Neutrophil (primary cell): ENCODE measurements around the gene RNASE11.
"Not testable (repeated sequence)": the region's sequence is repeated elsewhere in the genome, so short reads cannot be mapped to it uniquely, and the experiment has no call there.

Source experiments
- H3K27ac ChIP-seq: fragments of 200-600 bp; sonication (generic); 2 replicates; pipeline ENCODE4 v1.5.1; 2016; ENCODE audit warnings: mild to moderate bottlenecking, moderate library complexity
- H3K27me3 ChIP-seq: fragments of 200-600 bp; sonication (generic); 2 replicates; pipeline ENCODE4 v1.6.0; 2016; ENCODE audit warnings: mild to moderate bottlenecking
- H3K36me3 ChIP-seq: fragments of 200-600 bp; sonication (generic); 2 replicates; pipeline ENCODE4 v1.5.1; 2017
- H3K4me1 ChIP-seq, 2 experiments: fragments of 200-600 bp in 1 of 2; sonication (generic) in 1 of 2; 1 replicate in 1 of 2; 2 replicates in 1 of 2; pipeline versions ENCODE4 v1.5.1 to v1.6.1; 2013 to 2016; ENCODE audit warnings: low read depth in 1 of 2, low read length in 1 of 2, mild to moderate bottlenecking in 1 of 2, moderate library complexity in 1 of 2; ENCODE audit not compliant: control insufficient read depth in 1 of 2, insufficient read depth in 1 of 2
- H3K4me3 ChIP-seq, 2 experiments: fragments of 200-600 bp in 1 of 2; sonication (generic) in 1 of 2; 1 replicate in 1 of 2; 2 replicates in 1 of 2; pipeline ENCODE4 v1.5.1; 2013 to 2016; ENCODE audit warnings: low read depth in 1 of 2, low read length in 1 of 2, mild to moderate bottlenecking in 1 of 2, moderate library complexity in 1 of 2
- H3K9me3 ChIP-seq: fragments of 200-600 bp; sonication (generic); 2 replicates; pipeline ENCODE4 v1.5.1; 2016
- TF ChIP-seq, protein P1 (sequence below): fragments of 200-600 bp; sonication (generic); IDR thresholded peaks from 2 replicates; pipeline ENCODE4 v1.5.1; 2016; ENCODE audit warnings: antibody characterized with exemption

The RNASE11 gene

DNA sequence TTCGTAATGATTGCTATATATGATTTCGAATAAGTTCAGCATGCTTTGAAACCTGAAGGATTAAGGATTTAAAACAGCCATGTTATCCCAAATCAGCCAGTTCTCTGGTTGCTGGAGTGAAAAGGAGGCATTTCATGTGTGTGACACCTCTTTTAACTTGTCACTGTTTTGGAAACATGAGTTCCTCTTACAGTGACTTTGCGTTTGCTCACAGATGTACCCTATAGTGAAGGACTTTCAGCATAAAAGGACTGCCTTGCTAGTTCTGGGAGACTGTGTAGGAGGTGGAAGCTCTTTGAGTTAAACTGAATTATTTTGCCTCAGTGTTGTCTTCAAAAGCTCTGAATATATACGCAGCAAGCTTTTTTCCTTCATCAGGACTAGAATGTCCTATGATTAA is 7.6 kb downstream of the RNASE11 start:
- TF ChIP-seq, protein P1, sequence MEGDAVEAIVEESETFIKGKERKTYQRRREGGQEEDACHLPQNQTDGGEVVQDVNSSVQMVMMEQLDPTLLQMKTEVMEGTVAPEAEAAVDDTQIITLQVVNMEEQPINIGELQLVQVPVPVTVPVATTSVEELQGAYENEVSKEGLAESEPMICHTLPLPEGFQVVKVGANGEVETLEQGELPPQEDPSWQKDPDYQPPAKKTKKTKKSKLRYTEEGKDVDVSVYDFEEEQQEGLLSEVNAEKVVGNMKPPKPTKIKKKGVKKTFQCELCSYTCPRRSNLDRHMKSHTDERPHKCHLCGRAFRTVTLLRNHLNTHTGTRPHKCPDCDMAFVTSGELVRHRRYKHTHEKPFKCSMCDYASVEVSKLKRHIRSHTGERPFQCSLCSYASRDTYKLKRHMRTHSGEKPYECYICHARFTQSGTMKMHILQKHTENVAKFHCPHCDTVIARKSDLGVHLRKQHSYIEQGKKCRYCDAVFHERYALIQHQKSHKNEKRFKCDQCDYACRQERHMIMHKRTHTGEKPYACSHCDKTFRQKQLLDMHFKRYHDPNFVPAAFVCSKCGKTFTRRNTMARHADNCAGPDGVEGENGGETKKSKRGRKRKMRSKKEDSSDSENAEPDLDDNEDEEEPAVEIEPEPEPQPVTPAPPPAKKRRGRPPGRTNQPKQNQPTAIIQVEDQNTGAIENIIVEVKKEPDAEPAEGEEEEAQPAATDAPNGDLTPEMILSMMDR: no peak
- H3K36me3 ChIP-seq: no peaks in the 10 kb centered on the region
- no peak overlapping the region for H3K4me3 ChIP-seq
- H3K9me3 ChIP-seq: no peaks in the 10 kb centered on the region
- peaks cover 6 to 21% of the 10 kb centered on the region in 2 experiments for H3K4me1 ChIP-seq
- H3K27me3 ChIP-seq: no peaks in the 10 kb centered on the region
- no peak overlapping the region for H3K27ac ChIP-seq

DNA sequence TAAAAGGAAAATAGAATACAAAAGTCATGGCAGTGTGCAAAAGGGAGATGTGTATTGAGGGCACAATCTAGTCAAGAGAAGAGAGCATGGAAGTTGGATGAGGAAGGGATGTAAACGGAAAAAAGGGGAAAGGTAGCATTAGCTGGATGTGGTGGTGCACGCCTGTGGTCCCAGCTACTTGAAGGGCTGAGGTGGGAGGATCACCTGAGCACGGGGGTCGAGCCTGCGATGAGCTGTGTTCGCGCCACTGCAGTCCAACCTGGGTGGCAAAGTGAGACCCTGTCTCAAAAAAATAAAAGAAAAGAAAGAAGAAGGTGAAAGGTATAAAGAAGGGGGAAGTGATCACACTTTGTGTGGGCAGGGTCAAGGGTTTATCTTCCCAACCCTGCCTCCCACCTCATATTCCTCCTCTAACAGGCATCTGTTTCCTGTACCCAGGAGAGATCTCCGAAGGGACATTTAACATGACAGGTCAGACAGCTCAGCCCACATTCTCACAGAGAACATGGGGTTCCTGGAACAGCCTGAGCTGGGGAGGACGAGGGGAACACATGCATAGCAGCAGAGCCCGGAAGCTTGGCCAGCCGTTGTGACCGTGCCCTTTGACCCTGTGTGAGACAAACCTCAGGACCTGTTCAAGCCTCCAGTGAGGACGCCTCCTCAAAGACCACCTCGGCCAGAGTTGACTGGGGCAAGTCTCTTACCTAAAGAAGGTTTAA is 8.9 kb downstream of the RNASE11 start:
- Histone ChIP-seq H3K4me3 (no peak overlapping the region), H3K36me3 (no peaks in the 10 kb centered on the region), H3K27ac (no peak overlapping the region), H3K9me3 (no peaks in the 10 kb centered on the region), H3K27me3 (no peaks in the 10 kb centered on the region), H3K4me1 (peaks cover 3 to 9% of the 10 kb centered on the region in 2 experiments)
- TF ChIP-seq, protein P1: no peak

DNA sequence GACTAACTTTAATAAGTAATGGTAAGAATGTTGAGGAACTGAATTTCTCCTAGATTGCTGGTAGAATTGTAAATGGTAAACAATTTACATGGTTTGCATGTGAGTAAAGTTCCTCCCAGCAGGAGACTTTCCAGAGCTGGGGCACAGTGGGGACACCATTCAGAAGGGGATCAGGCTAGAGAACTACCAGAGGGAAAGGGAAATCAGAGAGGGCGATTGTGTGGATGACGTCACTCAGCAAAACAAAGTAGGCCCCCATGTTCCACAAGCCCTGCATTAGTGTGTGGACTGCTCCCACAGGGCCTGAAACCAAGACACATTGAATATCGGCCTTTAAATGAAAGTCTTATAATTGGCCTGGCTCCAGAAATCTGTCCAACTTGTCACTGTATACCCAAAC is 9.5 kb downstream of the RNASE11 start:
- TF ChIP-seq, protein P1: no peak
- H3K27ac ChIP-seq: no peak overlapping the region
- no peaks in the 10 kb centered on the region for H3K27me3 ChIP-seq
- H3K4me1 ChIP-seq: peaks cover 0 to 2% of the 10 kb centered on the region in 2 experiments
- H3K9me3 ChIP-seq: no peaks in the 10 kb centered on the region
- H3K4me3 ChIP-seq: no peak overlapping the region
- no peaks in the 10 kb centered on the region for H3K36me3 ChIP-seq

DNA sequence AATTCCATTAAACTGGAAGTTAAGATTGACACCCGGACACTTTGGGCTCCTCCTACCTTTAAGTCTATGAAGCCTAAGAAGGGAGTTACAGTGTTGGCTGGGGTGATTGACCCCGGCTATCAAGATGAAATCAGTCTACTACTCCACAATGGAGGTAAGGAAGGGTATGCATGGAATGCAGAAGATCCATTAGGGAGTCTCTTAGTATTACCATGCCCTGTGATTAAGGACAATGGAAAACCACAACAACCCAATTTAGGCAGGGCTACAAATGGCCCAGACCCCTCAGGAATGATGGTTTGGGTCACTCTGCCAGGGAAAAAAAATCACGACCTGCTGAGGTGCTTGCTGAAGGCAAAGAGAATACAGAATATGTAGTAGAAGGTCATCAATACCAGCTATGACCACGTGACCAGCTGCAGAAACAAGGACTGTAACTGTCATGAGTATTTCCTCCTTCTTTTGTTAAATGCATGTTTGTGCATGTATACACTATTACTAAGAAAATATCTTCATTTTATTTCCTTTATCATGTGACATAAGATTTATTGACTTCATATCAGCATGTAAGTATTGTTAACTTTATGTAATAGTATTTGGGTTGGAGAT is 15.3 kb downstream of the RNASE11 start:
- H3K4me3 ChIP-seq, H3K27ac ChIP-seq, H3K9me3 ChIP-seq, H3K4me1 ChIP-seq, H3K27me3 ChIP-seq, H3K36me3 ChIP-seq: not testable (repeated sequence)

DNA sequence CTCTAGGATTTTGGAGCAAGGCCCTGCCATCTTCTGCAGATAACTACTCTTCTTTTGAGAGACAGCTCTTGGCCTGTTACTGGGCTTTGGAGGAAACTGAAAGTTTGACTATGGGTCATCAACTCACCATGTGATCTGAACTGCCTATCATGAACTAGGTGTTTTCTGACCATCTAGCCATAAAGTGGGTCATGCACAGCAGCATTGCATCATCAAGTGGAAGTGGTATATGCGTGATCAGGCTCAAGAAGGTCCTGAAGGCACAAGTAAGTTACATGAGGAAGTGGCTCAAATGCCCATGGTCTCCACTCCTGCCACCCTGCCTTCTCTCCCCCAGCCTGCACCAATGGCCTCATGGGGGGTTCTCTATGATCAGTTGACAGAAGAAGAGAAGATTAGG is 17.1 kb downstream of the RNASE11 start:
- not testable (repeated sequence) for H3K27me3 ChIP-seq, H3K4me3 ChIP-seq, H3K9me3 ChIP-seq, H3K27ac ChIP-seq, H3K4me1 ChIP-seq, H3K36me3 ChIP-seq

DNA sequence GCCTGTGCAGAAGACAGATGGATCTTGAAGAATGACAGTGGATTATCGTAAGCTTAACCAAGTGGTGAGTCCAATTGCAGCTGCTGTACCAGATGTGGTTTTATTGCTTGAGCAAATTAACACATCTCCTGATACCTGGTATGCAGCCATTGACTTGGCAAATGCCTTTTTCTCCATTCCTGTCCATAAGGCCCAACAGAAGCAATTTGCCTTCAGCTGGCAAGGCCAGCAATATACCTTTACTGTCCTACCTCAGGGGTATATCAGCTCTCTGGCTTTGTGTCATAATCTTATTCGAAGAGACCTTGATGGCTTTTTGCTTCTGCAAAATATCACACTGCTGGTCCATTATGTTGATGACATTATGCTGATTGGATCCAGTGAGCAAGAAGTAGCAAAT is 17.9 kb downstream of the RNASE11 start:
- H3K4me1 ChIP-seq, H3K36me3 ChIP-seq, H3K9me3 ChIP-seq, H3K27me3 ChIP-seq, H3K27ac ChIP-seq, H3K4me3 ChIP-seq: not testable (repeated sequence)

DNA sequence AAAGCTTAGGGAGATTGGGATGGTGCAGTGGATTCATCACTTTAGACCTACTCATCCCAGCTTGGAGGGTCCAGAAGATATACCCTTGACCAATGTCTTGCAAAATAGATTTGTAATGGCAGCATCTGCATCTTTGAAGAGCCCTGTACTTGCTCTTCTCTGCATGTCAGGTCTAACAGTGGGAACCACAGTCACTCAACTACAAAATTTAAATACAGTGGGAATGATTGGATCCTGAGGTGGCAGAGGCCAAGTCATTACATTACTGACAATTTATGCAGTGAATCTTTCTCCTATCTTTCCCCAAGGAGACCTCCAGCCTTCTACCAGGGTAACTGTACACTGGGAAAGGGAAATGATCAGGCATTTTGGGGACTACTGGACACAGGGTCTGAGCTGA is 18.7 kb downstream of the RNASE11 start:
- Histone ChIP-seq H3K27ac (no peak overlapping the region), H3K4me3 (no peak overlapping the region), H3K9me3 (no peaks in the 10 kb centered on the region), H3K4me1 (no peaks in the 10 kb centered on the region), H3K36me3 (no peaks in the 10 kb centered on the region), H3K27me3 (no peaks in the 10 kb centered on the region)
- TF ChIP-seq, protein P1: no peak
